Measurements from ENCODE around the gene VPS72. TPM values are rescaled to one million over a fixed set of nuclear protein-coding genes. Genes with fewer than 3 reads are reported as not detected.

Gene VPS72
- total and polyA plus RNA-seq, 2 of the 13 experiments (the other 11 are each of a cell fraction or from before 2014, with no cell fraction given), result 33.7 to 34.5 TPM

DNA sequence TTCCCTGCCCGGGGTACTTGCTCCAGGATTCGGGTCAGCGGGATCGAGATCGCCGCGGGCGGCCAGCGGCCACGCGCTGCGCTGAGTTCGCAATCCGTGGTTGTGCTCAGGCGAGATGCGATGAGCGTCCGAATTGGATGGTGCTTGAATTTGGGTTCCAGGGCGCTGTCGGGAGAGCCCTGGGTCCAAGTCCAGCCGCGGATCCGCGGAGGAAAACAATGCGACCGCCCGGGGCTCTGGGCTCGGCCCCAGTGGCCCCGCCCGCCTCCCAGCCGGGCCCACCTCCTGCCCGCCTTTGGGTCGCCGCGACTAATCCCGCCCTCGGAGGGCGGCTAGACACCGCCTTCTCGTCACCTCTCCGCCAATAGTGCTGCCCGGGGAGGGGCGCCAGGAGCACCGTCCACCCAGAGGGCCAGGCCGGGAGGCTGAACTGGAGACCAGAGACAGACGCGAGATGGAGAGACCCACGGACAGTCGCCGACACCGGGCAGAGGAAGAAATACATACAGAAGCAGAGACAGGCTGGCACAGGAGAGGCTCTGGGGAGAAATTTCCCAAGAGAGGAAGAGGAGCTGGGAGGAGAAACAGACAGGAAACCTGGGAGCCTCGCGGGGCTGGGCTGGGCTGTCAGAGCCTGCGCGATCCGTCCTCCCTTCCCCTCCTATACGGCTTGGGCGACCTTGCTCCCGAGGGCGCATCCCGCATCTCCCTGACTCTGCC is 43.4 kb downstream of the VPS72 start, which contains the start of gene SEMA6C:
Gene SEMA6C (minus strand): TSS at position 220 of the 720 bp plus-strand sequence. CDS start 4,010 bp downstream, outside the sequence.
- Histone ChIP-seq H3K9me3 (ENCODE audit: low read length) (no peaks in the 10 kb centered on the region), H2AFZ (ENCODE audit: low read length) (peak within 1 kb of the TSS; percentile 46), H3K4me2 (ENCODE audit: low read depth, low read length) (peak within 1 kb of the TSS; percentile 95), H3K27ac (ENCODE audit: extremely low read length, insufficient read depth, low read length) (peak within 1 kb of the TSS; percentile 55), H4K20me1 (ENCODE audit: insufficient read depth, low read length) (no peaks in the 10 kb centered on the region), H3K4me3 (replicated peaks in 1 of 3; ENCODE audit: insufficient read depth in 1 of 3, low read depth in 2 of 3, low read length in 3 of 3) (peak within 1 kb of the TSS; percentile 73 to 77 (median 77)), H3K4me1 (ENCODE audit: insufficient read depth, low read length) (peaks cover 33% of the 10 kb centered on the region), H3K27me3 (ENCODE audit: control insufficient read depth in 1 of 2, insufficient read depth in 2 of 2, low read length in 2 of 2) (no peaks in the 10 kb centered on the region), H3K36me3 (replicated peaks in 1 of 2; ENCODE audit: control insufficient read depth in 1 of 2, insufficient read depth in 2 of 2, low read length in 2 of 2) (no peaks in the 10 kb centered on the region), H3K9ac (ENCODE audit: insufficient read depth, low read depth, low read length) (peak within 1 kb of the TSS; percentile 63), H3K79me2 (ENCODE audit: insufficient read depth, low read length) (no peaks in the 10 kb centered on the region)
- intact Hi-C loops (cut with micrococcal nuclease; ENCODE audit: unreplicated experiment) (loop anchor here (1.0 to 5.0 kb wide), 2 partner anchors 122 to 134 kb away; no protein-coding TSS in a partner anchor), in situ Hi-C loops (cut with HindIII; ENCODE audit: extremely low pct_ligation_motif_present, low pct_unique_long_range_greater_than_20kb) (no loop called here)
- no TSS peak for BruUV-seq (replicated peaks)
- FAIRE-seq, result peak; percentile 72
- ATAC-seq, result peak; percentile 98
- peak; percentile 82 for DNase-seq (ENCODE audit: low spot score)
- WGBS (ENCODE audit: low lambda C conversion rate), result 0% methylated on average over 31 of the region's 61 CpGs
- ChIA-PET CTCF (ENCODE audit: low intra/inter-chr PET ratio, low total read pairs) (no interaction called here), POLR2A (no interaction called here)
- TF ChIP-seq ZNF7 (CRISPR knock-in tag; IDR thresholded peaks at IDR 0.05) (no peak), FOXC1 (CRISPR knock-in tag; IDR thresholded peaks at IDR 0.05; ENCODE audit: borderline replicate concordance) (0 out of 2 replicates have a peak, but pooled peaks have one; percentile 53), NFRKB (IDR thresholded peaks at IDR 0.05) (no peak), HIVEP1 (CRISPR knock-in tag; IDR thresholded peaks at IDR 0.05) (peak; percentile 55; the same call in 1 of the 2 replicates), SIX1 (CRISPR knock-in tag; IDR thresholded peaks at IDR 0.05; ENCODE audit: borderline replicate concordance) (no peak), ZNF746 (CRISPR knock-in tag; IDR thresholded peaks at IDR 0.05) (peak; percentile 23; the same call in 1 of the 2 replicates), ZSCAN31 (CRISPR knock-in tag; IDR thresholded peaks at IDR 0.05; ENCODE audit: low read depth) (peak; percentile 71; the same call in 1 of the 2 replicates), SRY (CRISPR knock-in tag; IDR thresholded peaks at IDR 0.05) (0 out of 2 replicates have a peak, but pooled peaks have one; percentile 8), KLF15 (CRISPR knock-in tag; IDR thresholded peaks at IDR 0.05; ENCODE audit: borderline replicate concordance) (peak; percentile 90; the same call in 1 of the 2 replicates), HDAC2 (CRISPR knock-in tag; IDR thresholded peaks at IDR 0.05) (peak; percentile 21; the same call in 1 of the 2 replicates), BORCS8-MEF2B (CRISPR knock-in tag; IDR thresholded peaks at IDR 0.05) (0 out of 2 replicates have a peak, but pooled peaks have one; percentile 23), GLI4 (CRISPR knock-in tag; IDR thresholded peaks at IDR 0.05; ENCODE audit: borderline replicate concordance) (peak; percentile 61; the same call in 1 of the 2 replicates), HOXA9 (CRISPR knock-in tag; IDR thresholded peaks at IDR 0.05; ENCODE audit: borderline replicate concordance) (no peak)
- TF ChIP-seq, protein P1, sequence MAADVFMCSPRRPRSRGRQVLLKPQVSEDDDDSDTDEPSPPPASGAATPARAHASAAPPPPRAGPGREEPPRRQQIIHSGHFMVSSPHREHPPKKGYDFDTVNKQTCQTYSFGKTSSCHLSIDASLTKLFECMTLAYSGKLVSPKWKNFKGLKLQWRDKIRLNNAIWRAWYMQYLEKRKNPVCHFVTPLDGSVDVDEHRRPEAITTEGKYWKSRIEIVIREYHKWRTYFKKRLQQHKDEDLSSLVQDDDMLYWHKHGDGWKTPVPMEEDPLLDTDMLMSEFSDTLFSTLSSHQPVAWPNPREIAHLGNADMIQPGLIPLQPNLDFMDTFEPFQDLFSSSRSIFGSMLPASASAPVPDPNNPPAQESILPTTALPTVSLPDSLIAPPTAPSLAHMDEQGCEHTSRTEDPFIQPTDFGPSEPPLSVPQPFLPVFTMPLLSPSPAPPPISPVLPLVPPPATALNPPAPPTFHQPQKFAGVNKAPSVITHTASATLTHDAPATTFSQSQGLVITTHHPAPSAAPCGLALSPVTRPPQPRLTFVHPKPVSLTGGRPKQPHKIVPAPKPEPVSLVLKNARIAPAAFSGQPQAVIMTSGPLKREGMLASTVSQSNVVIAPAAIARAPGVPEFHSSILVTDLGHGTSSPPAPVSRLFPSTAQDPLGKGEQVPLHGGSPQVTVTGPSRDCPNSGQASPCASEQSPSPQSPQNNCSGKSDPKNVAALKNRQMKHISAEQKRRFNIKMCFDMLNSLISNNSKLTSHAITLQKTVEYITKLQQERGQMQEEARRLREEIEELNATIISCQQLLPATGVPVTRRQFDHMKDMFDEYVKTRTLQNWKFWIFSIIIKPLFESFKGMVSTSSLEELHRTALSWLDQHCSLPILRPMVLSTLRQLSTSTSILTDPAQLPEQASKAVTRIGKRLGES (CRISPR knock-in tag; IDR thresholded peaks at IDR 0.05; ENCODE audit: borderline replicate concordance), result no peak
- TF ChIP-seq, protein P2, sequence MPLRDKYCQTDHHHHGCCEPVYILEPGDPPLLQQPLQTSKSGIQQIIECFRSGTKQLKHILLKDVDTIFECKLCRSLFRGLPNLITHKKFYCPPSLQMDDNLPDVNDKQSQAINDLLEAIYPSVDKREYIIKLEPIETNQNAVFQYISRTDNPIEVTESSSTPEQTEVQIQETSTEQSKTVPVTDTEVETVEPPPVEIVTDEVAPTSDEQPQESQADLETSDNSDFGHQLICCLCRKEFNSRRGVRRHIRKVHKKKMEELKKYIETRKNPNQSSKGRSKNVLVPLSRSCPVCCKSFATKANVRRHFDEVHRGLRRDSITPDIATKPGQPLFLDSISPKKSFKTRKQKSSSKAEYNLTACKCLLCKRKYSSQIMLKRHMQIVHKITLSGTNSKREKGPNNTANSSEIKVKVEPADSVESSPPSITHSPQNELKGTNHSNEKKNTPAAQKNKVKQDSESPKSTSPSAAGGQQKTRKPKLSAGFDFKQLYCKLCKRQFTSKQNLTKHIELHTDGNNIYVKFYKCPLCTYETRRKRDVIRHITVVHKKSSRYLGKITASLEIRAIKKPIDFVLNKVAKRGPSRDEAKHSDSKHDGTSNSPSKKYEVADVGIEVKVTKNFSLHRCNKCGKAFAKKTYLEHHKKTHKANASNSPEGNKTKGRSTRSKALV (CRISPR knock-in tag; IDR thresholded peaks at IDR 0.05), result peak; percentile 48; the same call in 1 of the 2 replicates
- TF ChIP-seq, protein P3, sequence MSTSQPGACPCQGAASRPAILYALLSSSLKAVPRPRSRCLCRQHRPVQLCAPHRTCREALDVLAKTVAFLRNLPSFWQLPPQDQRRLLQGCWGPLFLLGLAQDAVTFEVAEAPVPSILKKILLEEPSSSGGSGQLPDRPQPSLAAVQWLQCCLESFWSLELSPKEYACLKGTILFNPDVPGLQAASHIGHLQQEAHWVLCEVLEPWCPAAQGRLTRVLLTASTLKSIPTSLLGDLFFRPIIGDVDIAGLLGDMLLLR (CRISPR knock-in tag; IDR thresholded peaks at IDR 0.05), result peak; percentile 32; the same call in 1 of the 2 replicates
- TF ChIP-seq, protein P4, sequence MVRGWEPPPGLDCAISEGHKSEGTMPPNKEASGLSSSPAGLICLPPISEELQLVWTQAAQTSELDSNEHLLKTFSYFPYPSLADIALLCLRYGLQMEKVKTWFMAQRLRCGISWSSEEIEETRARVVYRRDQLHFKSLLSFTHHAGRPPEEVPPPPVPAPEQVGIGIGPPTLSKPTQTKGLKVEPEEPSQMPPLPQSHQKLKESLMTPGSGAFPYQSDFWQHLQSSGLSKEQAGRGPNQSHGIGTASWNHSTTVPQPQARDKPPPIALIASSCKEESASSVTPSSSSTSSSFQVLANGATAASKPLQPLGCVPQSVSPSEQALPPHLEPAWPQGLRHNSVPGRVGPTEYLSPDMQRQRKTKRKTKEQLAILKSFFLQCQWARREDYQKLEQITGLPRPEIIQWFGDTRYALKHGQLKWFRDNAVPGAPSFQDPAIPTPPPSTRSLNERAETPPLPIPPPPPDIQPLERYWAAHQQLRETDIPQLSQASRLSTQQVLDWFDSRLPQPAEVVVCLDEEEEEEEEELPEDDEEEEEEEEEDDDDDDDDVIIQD (CRISPR knock-in tag; IDR thresholded peaks at IDR 0.05; ENCODE audit: low read depth), result no peak

Data from HepG2 (cell line).